HG03354 (cell line): ENCODE results near the gene KIF16B.

ENCODE experiments used
- ATAC-seq: cut with Tn5 transposase; IDR thresholded peaks from one replicate; pipeline ENCODE4 v1.9.1; 2021; ENCODE audit warnings: mild to moderate bottlenecking; ENCODE audit not compliant: unreplicated experiment, poor library complexity, severe bottlenecking

KIF16B gene

DNA sequence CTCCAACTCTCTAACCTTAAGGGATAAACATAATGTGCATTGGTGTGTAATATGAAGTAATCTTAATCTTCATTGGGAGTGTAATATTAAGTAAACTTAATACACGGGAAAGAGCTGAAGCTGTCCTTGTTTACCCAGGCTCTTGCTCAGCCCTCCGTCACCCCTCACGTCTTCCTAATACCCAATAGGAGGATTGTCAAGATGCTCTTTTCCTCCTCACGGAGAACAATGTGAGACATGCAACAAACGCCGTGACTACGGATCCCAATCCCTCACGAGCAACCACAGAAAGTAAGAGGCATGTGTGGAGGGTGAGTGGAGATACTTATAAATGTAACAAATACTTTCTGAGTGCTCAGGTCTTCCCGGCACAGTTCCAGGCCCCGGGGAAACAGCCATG is 11.0 kb downstream of the KIF16B start:
- ATAC-seq, result no peak

DNA sequence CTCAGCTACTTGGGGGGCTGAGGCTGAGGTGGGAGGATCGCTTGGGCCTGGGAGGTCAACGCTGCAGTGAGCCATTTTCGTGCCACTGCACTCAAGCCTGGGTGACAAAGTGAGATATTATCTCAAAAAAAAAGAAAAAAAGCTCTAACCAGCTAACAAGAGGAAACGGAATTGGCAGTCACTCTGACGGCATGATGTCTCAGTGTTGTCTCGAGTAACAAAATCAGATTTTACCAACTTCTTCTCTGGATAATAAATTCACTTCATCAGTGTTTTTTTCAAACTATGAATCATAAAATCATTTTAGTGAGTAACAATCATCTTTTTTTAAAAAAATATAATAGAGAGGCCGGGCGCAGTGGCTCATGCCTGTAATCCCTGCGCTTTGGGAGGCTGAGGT is 12.6 kb downstream of the KIF16B start:
- no peak for ATAC-seq

DNA sequence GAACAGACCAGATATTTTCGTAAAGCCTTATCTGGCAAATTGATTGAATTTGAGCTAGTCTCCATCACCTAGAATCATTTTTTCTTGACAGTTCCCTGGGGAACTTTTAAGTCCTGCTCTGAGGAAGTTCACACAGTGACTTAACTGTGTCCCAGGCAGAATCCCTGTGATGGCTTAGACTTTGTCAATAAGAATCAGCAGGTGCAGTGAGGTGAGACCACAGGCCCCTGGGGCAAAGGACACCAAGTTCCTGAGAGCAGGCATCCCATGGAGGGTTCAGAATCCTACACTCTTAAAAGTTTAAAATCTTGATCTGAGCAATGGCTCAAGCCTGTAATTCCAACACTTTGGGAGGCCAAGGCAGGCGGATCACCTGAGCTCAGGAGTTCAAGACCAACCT is 13.0 kb downstream of the KIF16B start:
- ATAC-seq, result no peak

DNA sequence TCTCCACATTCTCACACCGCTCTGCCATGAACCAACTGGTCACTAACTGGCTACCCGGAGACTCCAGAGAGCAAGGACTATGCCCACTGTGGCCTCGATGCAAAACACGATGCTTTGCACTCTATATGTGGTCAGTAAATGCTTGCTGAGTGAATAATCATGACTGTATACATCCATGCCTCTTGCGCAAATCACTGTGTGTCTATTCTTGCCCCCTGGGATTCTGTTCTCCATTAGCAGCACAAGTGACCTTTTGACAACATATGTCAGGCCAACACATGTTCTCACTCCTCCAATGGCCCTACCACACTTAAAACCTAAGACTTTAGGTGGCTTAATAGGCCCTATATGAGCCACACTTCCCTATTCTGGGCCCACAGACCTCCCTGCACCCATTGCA is 16.9 kb downstream of the KIF16B start:
- no peak for ATAC-seq

DNA sequence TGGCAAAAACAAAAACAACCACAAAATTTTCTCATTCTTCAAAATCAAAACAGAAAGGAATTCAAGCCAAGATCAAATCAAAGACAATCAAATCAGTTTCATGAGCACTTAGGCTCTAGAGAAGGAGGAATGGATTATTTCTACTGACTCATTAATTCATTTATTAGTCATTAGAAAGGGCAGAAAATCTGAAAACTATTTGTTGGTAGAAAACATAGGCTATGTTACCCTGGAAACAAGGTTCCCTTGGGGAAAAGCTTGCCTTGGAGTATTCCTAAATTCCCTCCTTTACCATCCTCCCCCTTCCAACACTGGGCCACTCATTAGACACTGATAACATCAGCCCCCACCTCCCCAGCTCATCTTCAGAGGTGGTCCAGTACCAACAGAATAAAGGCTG is 17.5 kb downstream of the KIF16B start:
- no peak for ATAC-seq

DNA sequence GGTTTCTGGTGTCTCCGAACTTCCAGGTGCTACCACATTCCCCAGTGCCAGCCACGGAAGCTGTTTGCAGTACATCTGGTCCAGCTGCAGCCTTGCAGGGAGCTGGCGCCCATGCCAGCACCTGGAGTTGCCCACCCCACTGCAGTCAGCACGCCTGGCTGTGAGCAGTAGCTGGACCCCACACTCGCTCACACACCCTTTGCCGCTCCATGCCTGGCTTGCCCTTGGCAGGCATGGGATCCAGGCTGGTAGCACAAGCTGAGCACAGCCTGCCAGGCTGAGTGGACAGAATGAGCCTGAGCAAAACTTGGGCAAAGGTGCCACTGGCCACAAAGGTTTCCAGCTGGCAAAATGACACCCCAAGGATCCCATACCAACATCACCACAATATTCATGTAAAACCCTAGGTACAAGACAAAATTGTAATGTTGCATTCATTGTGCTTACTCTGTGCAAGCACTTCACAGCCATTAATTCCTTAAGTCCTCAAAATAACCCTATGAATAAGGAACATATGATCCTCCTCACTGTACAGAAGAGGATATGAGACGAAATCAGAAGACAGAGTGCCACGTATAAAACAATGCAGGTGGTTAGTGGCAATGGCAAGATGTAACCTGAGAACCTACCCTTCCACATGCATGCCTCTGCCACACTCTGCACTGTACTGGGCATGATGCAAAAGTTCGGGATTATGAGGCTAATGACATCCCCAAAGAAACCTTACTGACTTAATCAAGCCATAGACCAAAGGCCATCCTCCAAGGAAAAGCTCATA is 18.3 kb downstream of the KIF16B start:
- no peak for ATAC-seq

DNA sequence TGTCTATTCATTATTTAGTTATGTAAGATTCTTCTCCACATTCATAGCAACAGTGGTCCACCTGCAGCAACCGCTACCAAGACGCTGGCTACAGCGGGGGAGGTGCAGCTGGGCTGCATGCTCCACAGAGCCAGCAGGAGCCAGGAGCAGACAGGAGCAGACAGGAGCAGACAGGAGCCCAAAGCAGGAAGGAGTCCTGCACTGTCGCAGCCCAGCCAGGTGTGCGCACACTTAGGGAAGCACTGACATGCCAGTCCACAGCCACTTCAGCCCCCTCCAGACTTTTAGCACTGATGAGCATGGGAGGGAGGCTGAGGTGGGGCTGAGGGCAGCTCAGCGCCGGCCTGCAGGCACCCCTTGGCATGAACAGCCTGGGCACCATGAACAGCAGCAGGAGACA is 19.6 kb downstream of the KIF16B start:
- no peak for ATAC-seq

DNA sequence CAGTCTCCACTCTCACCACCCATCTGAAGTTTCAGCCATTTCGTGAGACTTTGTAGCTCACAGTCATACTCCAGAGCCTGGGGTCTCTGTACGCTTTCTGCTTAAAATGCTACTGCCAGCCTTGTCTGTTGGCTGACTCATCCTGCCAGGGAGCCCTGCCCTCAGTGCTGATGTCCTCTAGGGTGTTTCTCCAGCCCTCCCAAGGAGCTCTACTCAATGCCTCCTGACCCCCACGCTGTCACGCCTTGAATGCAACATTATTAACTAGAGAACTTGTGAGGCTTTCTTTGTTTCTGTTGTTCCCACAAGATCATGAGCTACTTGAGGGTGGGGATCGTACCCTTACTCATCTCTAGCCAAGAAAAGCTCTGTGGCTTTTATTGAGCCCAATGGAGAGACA is 20.1 kb downstream of the KIF16B start:
- no peak for ATAC-seq

DNA sequence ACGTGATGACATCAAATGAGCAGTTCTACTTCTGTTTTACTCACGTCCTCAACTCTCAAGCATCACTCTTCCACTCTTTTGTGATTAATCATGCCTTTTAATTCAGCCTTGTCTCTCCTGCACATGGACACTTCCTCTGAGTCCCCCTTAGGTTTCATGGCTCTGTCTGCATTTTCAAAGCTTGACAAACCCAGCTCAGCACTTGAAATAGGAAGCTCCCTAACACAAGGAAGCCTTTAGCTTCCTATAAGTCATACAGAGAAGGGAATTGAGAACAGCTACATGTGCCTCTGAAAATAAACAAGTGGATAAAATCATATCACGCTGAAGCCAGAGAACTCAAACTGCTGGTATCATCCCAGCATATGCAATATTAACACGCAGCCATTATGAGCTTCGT is 21.2 kb downstream of the KIF16B start:
- no peak for ATAC-seq

DNA sequence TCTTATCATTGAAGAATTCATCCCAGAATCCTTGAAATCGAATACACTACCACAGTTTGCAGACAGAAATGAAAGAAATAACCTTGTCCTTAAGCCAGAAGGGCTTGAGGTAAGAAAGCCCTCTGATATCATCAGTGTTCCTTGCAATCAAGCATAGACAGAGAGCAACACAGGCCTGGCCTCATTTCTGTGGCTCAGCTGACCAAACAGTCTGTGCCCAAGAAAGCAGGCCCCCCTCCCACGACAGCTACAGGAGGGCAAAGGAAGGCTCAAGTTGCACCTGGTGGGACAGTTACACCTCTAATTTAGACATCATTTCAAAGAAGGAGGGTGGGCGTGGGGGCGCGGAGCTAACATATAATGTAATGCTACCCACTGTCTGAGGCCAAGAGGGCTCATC is 21.6 kb downstream of the KIF16B start:
- ATAC-seq, result no peak

DNA sequence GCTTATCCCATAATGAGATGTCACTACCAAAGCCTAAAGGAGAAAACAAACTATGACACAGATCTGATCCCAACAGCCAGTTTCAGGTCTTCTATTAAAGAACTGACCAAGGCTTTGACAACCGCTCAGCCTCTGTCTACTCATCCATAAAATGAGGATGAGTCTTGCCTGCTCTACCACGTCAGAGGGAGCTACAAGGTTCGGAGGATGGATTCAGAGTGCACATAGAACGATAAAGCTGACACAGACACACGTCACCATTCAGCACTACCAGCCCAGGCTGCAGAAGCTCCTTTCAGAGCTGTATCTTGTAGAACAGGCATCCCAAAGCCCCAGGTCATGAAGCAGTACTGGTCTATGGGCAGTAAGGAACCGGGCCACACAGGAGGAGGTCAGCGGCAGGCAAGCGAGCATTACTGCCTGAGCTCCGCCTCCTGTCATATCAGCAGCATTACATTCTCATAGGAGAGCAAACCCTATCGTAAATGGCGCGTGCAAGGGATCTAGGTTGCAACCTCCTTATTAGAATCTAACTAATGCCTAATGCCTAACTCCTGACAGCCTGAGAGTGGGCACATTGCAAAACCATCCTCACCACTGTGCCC is 25.1 kb downstream of the KIF16B start:
- ATAC-seq, result no peak

DNA sequence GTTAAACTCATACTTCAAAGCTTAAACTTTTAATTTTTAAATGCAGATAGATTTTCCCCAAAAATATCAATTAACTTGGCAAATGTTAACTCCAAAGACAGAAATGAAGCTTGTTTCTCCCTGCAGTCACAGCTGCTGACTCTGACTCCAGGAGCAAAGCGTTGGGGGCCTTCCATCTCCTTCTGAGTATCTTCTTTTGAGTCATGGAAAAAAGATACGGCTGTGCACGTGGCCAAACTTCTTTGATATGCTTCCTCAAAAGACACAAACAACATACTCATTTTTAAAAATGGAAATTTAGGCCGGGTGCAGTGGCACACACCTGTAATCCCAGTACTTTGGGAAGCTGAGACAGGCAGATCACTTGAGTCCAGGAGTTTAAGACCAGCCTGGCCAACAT is 28.3 kb downstream of the KIF16B start:
- no peak for ATAC-seq

DNA sequence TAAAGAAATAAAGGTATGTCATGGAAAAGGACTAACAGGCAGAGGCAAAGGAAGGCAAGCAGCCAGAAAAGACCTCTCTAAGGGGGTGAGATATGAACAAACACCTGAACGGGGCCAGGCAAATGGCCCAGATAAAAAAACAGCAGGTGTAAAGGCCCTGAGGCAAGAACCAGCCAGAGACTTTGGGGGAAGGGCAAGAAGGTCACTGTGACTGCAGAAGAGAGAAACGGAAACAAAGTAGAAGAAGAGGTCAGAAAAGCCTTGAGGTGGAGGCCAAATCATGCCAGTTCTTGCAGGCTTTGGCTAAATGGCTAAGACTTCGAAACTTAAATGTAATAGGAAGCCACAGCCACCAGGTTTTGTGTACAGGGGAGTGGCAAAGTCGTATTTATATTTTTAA is 30.8 kb downstream of the KIF16B start:
- no peak for ATAC-seq

DNA sequence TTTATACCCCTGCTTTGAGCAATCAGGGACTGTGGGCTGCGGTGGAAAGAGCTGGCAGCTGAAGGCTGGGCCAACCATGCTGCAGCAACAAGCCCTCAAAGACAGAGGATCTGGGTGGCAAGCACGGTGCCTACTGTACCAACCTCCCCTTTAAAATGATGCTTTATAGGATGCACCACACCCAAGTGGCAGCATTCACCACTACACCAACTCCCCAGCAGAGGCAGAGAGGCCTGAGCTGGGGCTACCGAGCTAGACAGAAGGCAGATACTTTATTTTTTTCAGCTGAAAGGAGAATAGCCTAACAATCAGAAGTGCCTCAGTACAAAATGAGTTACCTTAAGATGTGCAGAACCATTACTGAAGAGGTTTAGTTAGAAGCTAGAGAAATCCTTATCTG is 31.4 kb downstream of the KIF16B start:
- no peak for ATAC-seq

DNA sequence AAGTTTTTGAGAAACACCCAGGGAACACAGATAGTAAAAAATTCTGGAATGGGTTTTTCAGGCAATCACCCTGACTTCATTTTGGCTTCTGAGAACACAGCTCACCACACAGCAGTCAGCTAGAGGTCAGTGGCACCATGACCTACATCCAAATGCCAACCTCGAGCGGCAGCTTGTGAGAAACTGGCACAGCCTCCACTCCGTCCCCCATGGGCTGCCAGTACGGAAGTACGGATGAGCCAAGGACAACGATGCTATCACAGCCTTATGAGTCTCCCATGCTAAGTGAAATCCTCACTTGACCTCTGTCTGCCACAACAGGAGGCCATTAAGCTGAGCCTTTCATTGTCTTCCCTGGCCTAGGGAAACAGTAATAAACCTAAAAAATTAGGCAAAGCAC is 32.0 kb downstream of the KIF16B start:
- no peak for ATAC-seq

DNA sequence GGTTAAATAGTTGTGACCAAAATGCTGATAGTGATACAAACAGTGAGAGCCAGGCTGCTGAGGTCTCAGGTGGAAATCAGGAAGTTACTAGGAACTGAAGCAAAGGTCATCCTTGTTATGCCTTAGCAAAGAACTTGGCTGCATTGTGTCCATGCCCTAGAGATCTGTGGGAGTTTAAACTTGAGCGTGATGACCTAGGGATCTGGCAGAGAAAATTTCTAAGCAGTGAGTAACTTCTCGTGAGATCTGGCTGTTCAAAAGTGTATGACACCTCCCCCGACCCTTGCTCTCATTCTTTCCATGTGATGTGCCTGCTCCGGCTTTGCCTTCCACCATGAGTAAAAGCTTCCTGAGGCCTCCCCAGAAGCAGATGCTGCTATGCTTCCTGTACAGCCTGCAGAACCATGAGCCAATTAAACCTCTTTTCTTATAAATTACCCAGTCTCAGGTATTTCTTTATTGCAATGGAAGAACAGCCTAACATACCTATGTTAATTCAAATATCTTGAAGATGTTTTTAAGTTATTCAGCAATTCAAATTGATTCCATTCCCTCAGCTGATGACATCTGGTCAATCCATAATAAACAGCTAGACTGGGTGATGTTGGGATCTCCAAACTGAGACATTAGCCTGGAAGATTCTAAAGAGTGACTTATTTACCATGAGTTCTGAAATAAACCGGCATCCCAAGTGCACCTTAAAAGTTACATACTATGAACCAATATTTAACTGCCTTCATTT is 33.8 kb downstream of the KIF16B start:
- no peak for ATAC-seq

DNA sequence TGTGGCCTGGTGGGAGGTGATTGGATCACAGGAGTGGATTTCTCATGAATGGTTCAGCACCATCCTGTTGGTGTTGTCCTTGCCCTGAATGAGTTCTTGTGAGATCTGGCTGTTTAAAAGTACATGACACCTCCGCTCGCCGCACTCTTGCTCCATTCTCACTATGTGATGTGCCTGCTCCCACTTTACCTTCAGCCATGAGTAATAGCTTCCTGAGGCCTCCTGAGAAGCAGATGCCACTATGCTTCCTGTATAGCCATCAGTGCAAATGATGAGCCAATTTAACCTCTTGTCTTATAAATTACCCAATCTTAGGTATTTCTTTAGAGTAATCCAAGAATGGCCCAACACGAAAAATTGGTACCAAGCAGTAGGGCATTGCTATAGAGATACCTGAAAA is 34.5 kb downstream of the KIF16B start:
- ATAC-seq, result no peak

DNA sequence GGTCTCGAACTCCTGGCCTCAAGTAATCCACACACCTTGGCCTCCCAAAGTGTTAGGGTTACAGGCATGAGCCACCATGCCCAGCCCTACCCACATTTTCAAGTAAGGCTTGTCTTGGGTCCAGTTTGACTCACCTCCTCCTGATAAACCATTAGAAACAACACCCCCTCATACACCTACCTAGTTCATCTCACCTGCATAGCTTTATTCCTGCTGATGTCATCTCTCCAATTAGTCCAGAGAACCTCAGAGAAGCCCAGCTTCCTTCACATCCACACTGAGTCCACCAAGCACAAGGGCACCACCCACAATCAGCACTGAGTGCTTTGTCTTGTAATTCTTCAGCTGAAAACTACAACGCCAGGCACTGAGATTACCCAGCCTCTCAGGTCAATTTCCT is 35.3 kb downstream of the KIF16B start:
- ATAC-seq, result no peak

DNA sequence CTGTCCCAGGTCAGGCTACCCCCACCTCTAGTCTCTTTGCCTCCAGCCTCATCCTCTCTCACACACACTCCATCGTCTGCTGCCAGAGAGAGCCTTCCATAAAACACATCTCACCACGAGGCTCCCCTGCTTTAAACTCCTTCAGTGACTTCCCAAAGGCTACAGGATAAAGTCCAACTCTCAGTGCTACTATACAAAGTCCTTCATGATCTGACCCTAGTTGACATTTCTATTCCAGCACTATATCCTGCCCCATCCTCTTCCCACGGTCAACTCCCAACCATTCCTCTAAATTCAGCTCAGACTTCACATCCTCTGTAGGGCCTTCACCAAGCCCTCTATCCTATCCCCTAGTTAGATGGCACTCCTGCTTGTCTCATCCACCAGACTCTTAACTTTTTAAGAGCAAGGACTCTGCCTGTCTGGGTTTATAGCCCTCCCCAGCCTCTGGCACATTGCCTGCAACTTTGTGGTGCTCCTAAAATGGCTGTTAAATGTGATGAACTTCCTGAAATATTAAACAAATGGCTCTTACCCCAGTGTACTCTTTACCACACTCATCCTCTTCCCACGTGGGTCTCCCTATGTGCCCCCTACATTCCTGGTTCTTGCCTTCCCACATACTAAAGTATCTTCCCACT is 36.1 kb downstream of the KIF16B start:
- ATAC-seq, result no peak

DNA sequence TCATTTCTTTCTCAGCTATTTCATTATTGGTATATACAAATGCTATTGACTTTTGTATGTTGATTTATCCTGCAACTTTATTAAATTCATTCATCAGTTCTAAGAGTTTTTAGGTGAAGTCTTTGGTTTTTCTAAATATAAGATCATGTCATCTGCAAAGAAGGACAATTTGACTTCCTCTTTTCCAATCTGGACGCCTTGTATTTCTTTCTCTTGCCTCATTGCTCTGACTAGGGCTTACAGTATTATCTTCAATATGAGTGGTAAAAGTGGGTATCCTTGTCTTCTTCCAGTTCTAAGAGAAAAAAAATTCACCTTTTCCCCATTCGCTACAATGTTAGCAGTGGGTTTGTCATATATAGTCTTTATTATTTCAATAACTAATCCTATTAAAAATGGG is 38.0 kb downstream of the KIF16B start:
- ATAC-seq, result no peak

DNA sequence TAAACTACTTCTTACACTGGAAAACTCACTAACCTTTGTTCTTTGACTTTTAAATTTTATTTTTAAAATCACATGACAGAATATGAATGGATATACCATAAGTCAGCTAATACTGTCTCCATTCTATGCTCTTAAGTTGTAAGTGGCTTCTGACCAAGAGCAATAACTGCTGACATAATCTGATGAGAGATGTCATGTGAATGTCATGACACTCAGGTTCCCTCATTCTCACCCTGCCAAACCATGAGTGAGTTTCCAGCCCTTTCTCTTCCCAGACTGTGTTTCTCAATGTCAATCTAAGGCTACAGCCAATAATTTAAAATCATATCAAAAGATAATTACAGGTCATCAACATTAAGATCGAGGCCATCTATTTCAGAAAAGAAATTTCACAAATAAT is 39.7 kb downstream of the KIF16B start:
- no peak for ATAC-seq
